H9 (cell line): ENCODE measurements around the gene SEL1L2. TPM values are rescaled to one million over a fixed set of nuclear protein-coding genes. Genes with fewer than 3 reads are reported as not detected.

ENCODE experiments used
- DNase-seq: peaks from one replicate; pipeline ENCODE4 v3.0.0-alpha.2; 2017
- H2AFZ ChIP-seq: one replicate; pipeline ENCODE4 v1.6.1; 2013; ENCODE audit warnings: mild to moderate bottlenecking, low read length, control low read depth, moderate library complexity
- H2AK5ac ChIP-seq: 2 replicates; pipeline ENCODE4 v1.6.1; 2013; ENCODE audit warnings: low read length, control low read depth, mixed read lengths; ENCODE audit not compliant: insufficient read length
- H2BK120ac ChIP-seq: one replicate; pipeline ENCODE4 v1.6.1; 2013; ENCODE audit warnings: low read depth, mild to moderate bottlenecking, low read length, control low read depth, inconsistent platforms; ENCODE audit not compliant: poor library complexity, severe bottlenecking
- H2BK12ac ChIP-seq: 2 replicates; pipeline ENCODE4 v1.6.1; 2013; ENCODE audit warnings: low read length, control low read depth, mixed read lengths, low read depth; ENCODE audit not compliant: insufficient read length
- H2BK15ac ChIP-seq: 2 replicates; pipeline ENCODE4 v1.6.1; 2013; ENCODE audit warnings: low read depth, low read length, control low read depth
- H2BK20ac ChIP-seq: one replicate; pipeline ENCODE4 v1.6.1; 2013; ENCODE audit warnings: low read depth, mild to moderate bottlenecking, low read length, control low read depth, inconsistent platforms; ENCODE audit not compliant: poor library complexity, severe bottlenecking
- H2BK5ac ChIP-seq: 2 replicates; pipeline ENCODE4 v1.6.1; 2013; ENCODE audit warnings: low read length, control low read depth, mixed read lengths; ENCODE audit not compliant: insufficient read length
- H3K14ac ChIP-seq: 2 replicates; pipeline ENCODE4 v1.6.1; 2013; ENCODE audit warnings: low read length, control low read depth; ENCODE audit not compliant: insufficient read depth
- H3K18ac ChIP-seq: 2 replicates; pipeline ENCODE4 v1.6.1; 2013; ENCODE audit warnings: low read depth, mild to moderate bottlenecking, mixed read lengths, low read length, control low read depth; ENCODE audit not compliant: insufficient read length
- H3K23ac ChIP-seq: 2 replicates; pipeline ENCODE4 v1.6.1; 2013; ENCODE audit warnings: low read length, control low read depth, mixed read lengths, low read depth; ENCODE audit not compliant: insufficient read length
- H3K23me2 ChIP-seq: 2 replicates; pipeline ENCODE4 v1.6.1; 2013; ENCODE audit warnings: low read depth, mild to moderate bottlenecking, mixed read lengths, low read length, control low read depth; ENCODE audit not compliant: insufficient read length, poor library complexity, severe bottlenecking
- H3K27ac ChIP-seq: 2 replicates; pipeline ENCODE4 v1.5.1; 2013; ENCODE audit warnings: low read length, control low read depth, mixed read lengths, low read depth; ENCODE audit not compliant: insufficient read length
- H3K27me3 ChIP-seq: 2 replicates; pipeline ENCODE4 v1.6.1; 2013; ENCODE audit warnings: low read length, control low read depth, inconsistent platforms; ENCODE audit not compliant: insufficient read depth
- H3K4ac ChIP-seq: 2 replicates; pipeline ENCODE4 v1.6.1; 2013; ENCODE audit warnings: low read depth, mild to moderate bottlenecking, control low read depth, inconsistent platforms, low read length, moderate library complexity
- H3K4me1 ChIP-seq: 2 replicates; pipeline ENCODE4 v1.6.1; 2013; ENCODE audit warnings: low read length, control low read depth, inconsistent platforms; ENCODE audit not compliant: insufficient read depth
- H3K4me2 ChIP-seq: 2 replicates; pipeline ENCODE4 v1.6.1; 2013; ENCODE audit warnings: low read length, control low read depth, mixed read lengths; ENCODE audit not compliant: insufficient read length, insufficient read depth
- H3K56ac ChIP-seq: 2 replicates; pipeline ENCODE4 v1.6.1; 2013; ENCODE audit warnings: low read depth, mild to moderate bottlenecking, mixed read lengths, low read length, control low read depth; ENCODE audit not compliant: insufficient read length
- H3K79me1 ChIP-seq: 2 replicates; pipeline ENCODE4 v1.6.1; 2013; ENCODE audit warnings: low read depth, mild to moderate bottlenecking, moderate library complexity, low read length, control low read depth, inconsistent platforms; ENCODE audit not compliant: insufficient read depth, poor library complexity, severe bottlenecking
- H3K79me2 ChIP-seq: 2 replicates; pipeline ENCODE4 v1.6.1; 2013; ENCODE audit warnings: low read length, control low read depth, inconsistent platforms; ENCODE audit not compliant: insufficient read depth
- H3K9ac ChIP-seq: 2 replicates; pipeline ENCODE4 v1.6.1; 2013; ENCODE audit warnings: low read length, control low read depth, mixed read lengths; ENCODE audit not compliant: insufficient read length; ENCODE audit errors: extremely low read depth
- H3K9me3 ChIP-seq: one replicate; pipeline ENCODE4 v1.6.1; 2013; ENCODE audit warnings: low read depth, low read length, inconsistent platforms; ENCODE audit not compliant: control insufficient read depth
- H3T11ph ChIP-seq: one replicate; pipeline ENCODE4 v1.6.1; 2013; ENCODE audit warnings: mild to moderate bottlenecking, low read length, control low read depth, inconsistent platforms
- H4K20me1 ChIP-seq: one replicate; pipeline ENCODE4 v1.6.1; 2013; ENCODE audit not compliant: control insufficient read depth, insufficient read length, insufficient read depth
- H4K5ac ChIP-seq: 2 replicates; pipeline ENCODE4 v1.6.1; 2013; ENCODE audit warnings: low read depth, mild to moderate bottlenecking, mixed read lengths, low read length, control low read depth; ENCODE audit not compliant: insufficient read length
- H4K8ac ChIP-seq: replicated peaks from 2 replicates; pipeline ENCODE4 v1.6.1; 2013; ENCODE audit warnings: low read length, control low read depth, mixed read lengths, low read depth; ENCODE audit not compliant: insufficient read length
- H4K91ac ChIP-seq: 2 replicates; pipeline ENCODE4 v1.6.1; 2013; ENCODE audit warnings: low read depth, mild to moderate bottlenecking, moderate library complexity, mixed read lengths, low read length, control low read depth; ENCODE audit not compliant: insufficient read length
- H3K27ac Mint-ChIP-seq, 3 experiments: 2 replicates in 2 of 3; 3 replicates in 1 of 3; pipeline ENCODE4 v1.8.0; 2020 to 2021; ENCODE audit warnings: mixed read lengths in 3 of 3, mild to moderate bottlenecking in 1 of 3, moderate library complexity in 1 of 3
- H3K27me3 Mint-ChIP-seq: 2 replicates; pipeline ENCODE4 v1.8.0; 2021; ENCODE audit warnings: low read depth, mild to moderate bottlenecking, moderate library complexity, mixed read lengths
- H3K36me3 Mint-ChIP-seq, 3 experiments: 2 replicates in 2 of 3; 3 replicates in 1 of 3; pipeline ENCODE4 v1.8.0; 2020 to 2021; ENCODE audit warnings: low read depth in 3 of 3, mixed read lengths in 3 of 3; ENCODE audit not compliant: insufficient read depth in 1 of 3
- H3K4me1 Mint-ChIP-seq, 2 experiments: 2 replicates each; pipeline ENCODE4 v1.8.0; 2020; ENCODE audit warnings: mixed read lengths in 2 of 2
- H3K4me3 Mint-ChIP-seq, 2 experiments: 2 replicates in 1 of 2; 3 replicates in 1 of 2; pipeline ENCODE4 v1.8.0; 2020 to 2021; ENCODE audit warnings: mild to moderate bottlenecking in 2 of 2, mixed read lengths in 2 of 2, moderate library complexity in 1 of 2
- H3K9me3 Mint-ChIP-seq, 2 experiments: 2 replicates in 1 of 2; 3 replicates in 1 of 2; pipeline ENCODE4 v1.8.0; 2020; ENCODE audit warnings: mild to moderate bottlenecking in 2 of 2, mixed read lengths in 2 of 2, moderate library complexity in 1 of 2
- CTCF ChIP-seq: fragments of 200-600 bp; sonication (generic); conservative IDR thresholded peaks from 3 replicates; pipeline ENCODE4 v1.8.0; 2021; ENCODE audit warnings: antibody characterized with exemption, mild to moderate bottlenecking
- WGBS: extraction: QIAGEN DNeasy Blood & Tissue Kit; methylation state at CpG from one replicate; pipeline ENCODE4 v1.1.7; 2013; ENCODE audit warnings: missing lambda C conversion rate, low lambda C conversion rate, mixed read lengths; ENCODE audit not compliant: insufficient read length; ENCODE audit errors: extremely low coverage; 5-methylcytosine and 5-hydroxymethylcytosine counted together
- long read RNA-seq: library from polyadenylated mRNA; unstranded; transcript quantifications from one replicate; pipeline ENCODE4 v2.0.0, GENCODE V29; 2020
- total RNA-seq: library from RNA; stranded (reverse); gene quantifications from 2 replicates; pipeline ENCODE4 v1.2.1, GENCODE V29; 2021

The SEL1L2 gene
- not detected in 2 replicates for total RNA-seq
- long read RNA-seq = 0 reads

DNA sequence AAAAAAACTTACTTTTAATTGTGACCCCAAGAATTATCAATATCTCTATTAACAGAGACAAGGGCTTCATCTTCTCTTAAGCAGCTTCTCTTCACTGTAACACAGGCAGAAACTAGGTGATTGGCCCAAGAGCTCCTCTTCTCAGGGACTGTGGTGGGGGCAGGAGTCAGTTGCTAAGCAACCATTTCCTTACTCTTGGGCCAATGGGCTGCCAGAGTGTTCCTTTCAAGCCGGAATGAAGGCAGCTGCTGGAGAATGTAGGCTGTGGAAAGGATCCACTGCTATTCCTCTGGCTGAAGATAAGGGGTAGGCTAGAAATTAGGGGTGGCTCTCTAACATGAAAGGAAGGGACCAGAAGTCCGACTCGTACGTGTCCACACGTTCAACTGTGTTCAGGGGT is at the start of gene SEL1L2:
SEL1L2 (minus strand) TSS at position 150 of the 400 bp plus-strand sequence; CDS start at position 70, 80 bp downstream.
- Mint-ChIP-seq H3K9me3 (peaks cover 0 to 2% of the 10 kb centered on the region in 2 experiments; a peak in 4 of 5 replicates), H3K4me1 (peaks cover 9 to 12% of the 10 kb centered on the region in 2 experiments), H3K27ac (peak within 1 kb of the TSS in 2 of 3 experiments; percentile 46 to 94; a peak in 3 of 7 replicates), H3K27me3 (peaks cover 1% of the 10 kb centered on the region; the same call in 1 of the 2 replicates), H3K36me3 (no peaks in the 10 kb centered on the region; a peak in 1 of 7 replicates), H3K4me3 (no peak within 1 kb of the TSS)
- no peak within 1 kb of the TSS for H3K4ac ChIP-seq
- no peak within 1 kb of the TSS for H3K56ac ChIP-seq
- no peaks in the 10 kb centered on the region for H3K9me3 ChIP-seq
- no peak within 1 kb of the TSS for H3K27ac ChIP-seq
- H4K5ac ChIP-seq = no peak within 1 kb of the TSS
- no peak within 1 kb of the TSS for H2BK120ac ChIP-seq
- no peak within 1 kb of the TSS for H4K91ac ChIP-seq
- H2BK20ac ChIP-seq = no peak within 1 kb of the TSS
- H3K79me1 ChIP-seq = no peaks in the 10 kb centered on the region
- H3K23me2 ChIP-seq = no peaks in the 10 kb centered on the region
- H3K4me1 ChIP-seq = no peaks in the 10 kb centered on the region
- H2BK15ac ChIP-seq = no peak within 1 kb of the TSS
- H3K23ac ChIP-seq = no peak within 1 kb of the TSS
- H4K20me1 ChIP-seq = no peaks in the 10 kb centered on the region
- H3T11ph ChIP-seq = no peak within 1 kb of the TSS
- H2AK5ac ChIP-seq = no peak within 1 kb of the TSS
- no peaks in the 10 kb centered on the region for H3K79me2 ChIP-seq
- H3K18ac ChIP-seq = no peak within 1 kb of the TSS
- no peak within 1 kb of the TSS for H2BK5ac ChIP-seq
- peak; percentile 84 for DNase-seq
- H3K14ac ChIP-seq = no peak within 1 kb of the TSS
- no peak within 1 kb of the TSS for H3K9ac ChIP-seq
- no peak within 1 kb of the TSS for H4K8ac ChIP-seq
- no peak for TF ChIP-seq CTCF
- no peaks in the 10 kb centered on the region for H3K27me3 ChIP-seq
- H2AFZ ChIP-seq = peak within 1 kb of the TSS; percentile 96
- WGBS = no CpG with 5 or more reads among the region's 5 CpGs
- no peak within 1 kb of the TSS for H3K4me2 ChIP-seq
- H2BK12ac ChIP-seq = no peak within 1 kb of the TSS
